Activated naive CD8-positive, alpha-beta T cell (primary cell): ENCODE data around the gene ADGRG6.

Experiments used
- H3K27ac Mint-ChIP-seq: one replicate; pipeline ENCODE4 v1.8.0; 2021; ENCODE audit warnings: mixed read lengths
- H3K27me3 Mint-ChIP-seq: one replicate; pipeline ENCODE4 v1.8.0; 2021; ENCODE audit warnings: mixed read lengths
- H3K36me3 Mint-ChIP-seq: one replicate; pipeline ENCODE4 v1.8.0; 2021; ENCODE audit warnings: mixed read lengths
- H3K4me1 Mint-ChIP-seq: one replicate; pipeline ENCODE4 v1.8.0; 2021; ENCODE audit warnings: low read depth, mixed read lengths
- H3K4me3 Mint-ChIP-seq: one replicate; pipeline ENCODE4 v1.8.0; 2021; ENCODE audit warnings: mild to moderate bottlenecking, mixed read lengths
- H3K9me3 Mint-ChIP-seq: one replicate; pipeline ENCODE4 v1.8.0; 2021; ENCODE audit warnings: low read depth, mixed read lengths

Gene ADGRG6

DNA sequence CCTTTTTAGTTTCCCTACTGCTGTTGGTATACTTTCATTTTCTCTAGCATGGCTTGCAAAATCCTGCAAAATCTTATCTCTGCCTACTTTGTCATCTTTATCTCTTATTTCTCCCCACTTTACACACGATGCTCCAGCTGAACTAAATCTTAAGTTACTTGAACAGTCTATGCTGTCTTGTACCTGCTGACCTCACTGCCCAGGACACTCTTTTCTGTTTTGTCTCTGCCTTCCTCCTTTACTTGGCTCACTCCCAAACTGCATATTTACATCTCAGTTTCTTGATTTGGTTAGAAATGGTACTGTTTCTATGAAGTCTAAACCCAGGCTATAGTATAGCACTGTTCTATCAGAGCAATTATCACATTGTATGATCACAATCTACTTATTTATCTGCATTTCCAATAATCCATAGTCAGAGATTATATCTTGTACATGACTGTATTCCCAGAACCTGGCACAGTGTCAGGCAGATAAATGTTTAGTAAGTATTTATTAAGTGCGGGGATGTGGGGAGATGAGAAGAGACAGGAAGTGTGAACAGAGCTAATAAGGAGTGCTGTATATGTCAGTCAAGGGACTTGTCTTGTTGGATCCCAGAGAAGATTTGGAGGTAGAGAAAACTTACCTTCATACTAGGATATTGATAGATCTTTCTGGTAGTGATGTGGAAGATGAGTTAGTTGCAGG, 57.6 kb downstream of the ADGRG6 start:
- no peaks in the 10 kb centered on the region for H3K27me3 Mint-ChIP-seq
- H3K27ac Mint-ChIP-seq: no peak overlapping the region
- no peaks in the 10 kb centered on the region for H3K9me3 Mint-ChIP-seq

DNA sequence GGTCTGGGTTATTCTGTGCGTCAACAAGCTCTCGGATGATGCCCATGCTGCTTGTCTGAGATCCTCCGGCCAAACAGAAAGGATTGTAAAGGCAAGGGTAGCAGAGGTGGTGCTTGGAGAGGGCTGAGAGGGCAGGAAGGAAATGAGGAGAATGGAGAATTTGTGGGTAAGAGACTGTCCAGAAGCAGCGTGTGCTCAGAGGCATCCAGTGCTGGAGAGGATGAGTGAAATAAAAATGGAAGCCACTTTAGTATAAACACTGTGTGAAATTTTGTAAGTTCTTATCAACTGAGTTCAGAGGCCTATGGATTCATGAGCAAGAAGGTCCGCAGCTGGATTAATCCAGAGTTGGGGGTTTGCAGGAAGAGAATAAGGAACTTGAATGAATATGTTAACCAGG, 59.5 kb downstream of the ADGRG6 start:
- H3K27ac Mint-ChIP-seq: no peak overlapping the region
- no peak overlapping the region for H3K4me3 Mint-ChIP-seq
- peaks cover 19% of the 10 kb centered on the region for H3K4me1 Mint-ChIP-seq
- H3K27me3 Mint-ChIP-seq: peaks cover 3% of the 10 kb centered on the region
- no peaks in the 10 kb centered on the region for H3K36me3 Mint-ChIP-seq
- H3K9me3 Mint-ChIP-seq: no peaks in the 10 kb centered on the region

More for the DNA sequence above, 57.6 kb downstream of the ADGRG6 start:
- Mint-ChIP-seq H3K4me1 (peaks cover 27% of the 10 kb centered on the region), H3K36me3 (no peaks in the 10 kb centered on the region), H3K4me3 (no peak overlapping the region)

DNA sequence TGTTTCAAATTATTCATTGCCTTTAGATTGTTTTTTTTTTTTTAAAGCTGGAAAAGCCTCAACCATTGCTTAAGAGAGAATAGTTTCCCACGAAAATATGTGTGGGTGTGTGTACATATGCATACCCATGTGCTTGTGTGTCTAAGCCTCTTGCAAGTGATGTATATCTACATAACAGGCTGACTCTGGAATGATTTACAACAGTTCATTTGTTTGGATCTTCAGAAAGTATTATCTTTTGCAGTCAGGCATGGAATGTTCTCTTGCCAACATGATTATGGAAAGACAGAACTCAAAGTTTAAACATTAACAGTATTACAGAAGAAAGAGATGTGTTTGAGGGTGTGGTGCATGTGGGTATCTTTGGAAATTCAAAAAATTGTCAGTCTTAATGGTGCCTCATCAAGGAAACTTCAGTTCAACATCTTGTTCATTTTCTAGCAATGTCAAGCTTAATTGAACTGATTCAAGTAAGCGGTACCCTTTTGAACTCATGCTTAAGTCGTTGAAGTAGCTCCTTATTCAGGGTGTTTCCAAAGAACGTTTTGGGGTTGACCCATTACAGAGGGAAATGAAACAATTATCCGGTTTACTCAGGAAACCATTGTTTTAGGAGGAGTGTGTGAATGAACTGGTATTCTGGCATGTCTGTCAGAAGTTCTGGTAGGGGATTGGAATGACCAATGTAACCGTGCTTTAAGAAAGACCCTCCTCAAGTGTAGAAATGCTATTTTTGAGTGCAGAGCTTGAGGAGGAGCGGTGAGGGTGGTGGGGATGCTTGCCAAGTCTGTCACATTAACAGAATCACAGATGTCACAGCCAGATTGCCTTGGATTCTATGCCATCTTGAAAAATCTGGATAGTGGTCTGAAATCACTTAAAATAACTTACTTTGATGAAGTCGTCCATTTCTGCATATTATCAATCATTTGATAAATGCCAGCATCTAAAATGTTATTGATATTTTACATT, 60.3 kb downstream of the ADGRG6 start:
- Mint-ChIP-seq H3K4me1 (peaks cover 12% of the 10 kb centered on the region), H3K4me3 (no peak overlapping the region), H3K27me3 (peaks cover 3% of the 10 kb centered on the region), H3K36me3 (no peaks in the 10 kb centered on the region), H3K27ac (no peak overlapping the region), H3K9me3 (no peaks in the 10 kb centered on the region)

DNA sequence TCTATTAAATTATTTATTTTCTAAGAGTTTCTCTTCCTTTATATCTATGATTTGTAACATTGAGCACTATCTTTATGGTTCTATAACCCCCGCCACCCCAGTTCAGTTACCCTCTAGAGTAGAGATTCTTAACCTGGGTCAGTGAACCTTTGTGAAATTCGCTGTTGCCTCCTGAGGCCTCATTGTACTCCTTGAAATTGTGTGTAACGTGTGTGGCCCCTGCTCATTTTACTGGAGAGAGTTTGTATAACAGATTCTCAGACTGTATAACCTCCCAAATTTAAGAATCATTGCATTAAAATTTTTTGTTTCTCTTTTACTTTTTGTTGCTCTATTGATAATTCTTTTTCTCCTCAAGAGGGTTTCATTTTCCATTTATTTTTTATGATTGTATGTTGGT, 65.3 kb downstream of the ADGRG6 start:
- Mint-ChIP-seq H3K4me1 (no peaks in the 10 kb centered on the region), H3K4me3 (no peak overlapping the region), H3K9me3 (no peaks in the 10 kb centered on the region), H3K27me3 (peaks cover 3% of the 10 kb centered on the region), H3K27ac (no peak overlapping the region), H3K36me3 (no peaks in the 10 kb centered on the region)

DNA sequence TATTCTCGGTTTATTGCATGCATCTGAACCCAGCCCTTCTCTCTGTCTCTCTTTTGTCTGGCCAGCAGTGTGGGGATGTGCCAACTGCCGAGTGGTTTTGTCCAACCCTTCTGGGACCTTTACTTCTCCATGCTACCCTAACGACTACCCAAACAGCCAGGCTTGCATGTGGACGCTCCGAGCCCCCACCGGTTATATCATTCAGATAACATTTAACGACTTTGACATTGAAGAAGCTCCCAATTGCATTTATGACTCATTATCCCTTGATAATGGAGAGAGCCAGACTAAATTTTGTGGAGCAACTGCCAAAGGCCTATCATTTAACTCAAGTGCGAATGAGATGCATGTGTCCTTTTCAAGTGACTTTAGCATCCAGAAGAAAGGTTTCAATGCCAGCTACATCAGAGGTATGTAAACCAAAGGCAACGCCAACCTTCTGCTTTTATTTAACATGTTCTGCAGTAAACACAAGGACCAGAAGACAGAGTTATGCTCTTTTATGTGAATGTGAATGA, 65.8 kb downstream of the ADGRG6 start:
- Mint-ChIP-seq H3K9me3 (no peaks in the 10 kb centered on the region), H3K27me3 (peaks cover 3% of the 10 kb centered on the region), H3K4me1 (no peaks in the 10 kb centered on the region), H3K27ac (no peak overlapping the region), H3K36me3 (no peaks in the 10 kb centered on the region), H3K4me3 (no peak overlapping the region)

DNA sequence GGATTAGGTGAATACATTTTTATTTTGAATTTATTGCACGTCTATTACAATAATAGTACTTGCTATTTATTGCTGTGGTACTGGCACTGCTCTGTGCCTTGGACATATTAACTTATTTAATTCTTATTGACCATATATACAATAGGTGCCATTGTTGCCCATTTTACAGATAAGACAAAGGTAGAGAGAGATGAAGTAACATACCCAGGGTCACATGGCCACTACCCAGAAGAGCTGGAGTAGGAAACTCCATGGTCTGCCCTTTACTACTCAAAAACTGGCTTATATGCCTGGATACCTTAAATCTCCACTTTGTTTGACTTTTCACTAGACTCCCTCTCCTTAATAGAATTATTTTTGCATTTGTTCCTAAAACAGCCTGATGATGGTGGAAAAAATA, 67.5 kb downstream of the ADGRG6 start:
- no peaks in the 10 kb centered on the region for H3K9me3 Mint-ChIP-seq
- no peak overlapping the region for H3K4me3 Mint-ChIP-seq
- no peaks in the 10 kb centered on the region for H3K4me1 Mint-ChIP-seq
- no peaks in the 10 kb centered on the region for H3K36me3 Mint-ChIP-seq
- H3K27me3 Mint-ChIP-seq: peaks cover 3% of the 10 kb centered on the region
- no peak overlapping the region for H3K27ac Mint-ChIP-seq

DNA sequence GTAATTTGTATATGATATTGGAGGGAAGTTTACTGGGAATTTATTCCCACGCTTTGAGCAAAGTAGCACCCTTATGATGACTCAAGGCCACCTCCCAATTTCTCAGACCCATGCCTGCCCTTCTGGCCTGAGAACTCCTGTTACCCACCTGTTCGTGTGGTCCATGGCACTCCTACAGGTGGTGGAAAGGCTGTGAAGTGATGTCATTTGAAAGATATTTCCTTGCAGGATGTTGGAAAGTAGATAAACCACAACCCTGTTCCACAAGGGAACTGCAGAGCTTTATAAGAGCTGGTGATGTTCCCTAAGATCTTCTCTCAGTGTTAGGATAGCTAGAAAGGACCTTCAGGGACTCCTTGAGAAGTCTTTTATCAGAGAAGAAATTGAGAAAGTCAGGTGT, 70.5 kb downstream of the ADGRG6 start:
- H3K4me1 Mint-ChIP-seq: no peaks in the 10 kb centered on the region
- H3K27me3 Mint-ChIP-seq: no peaks in the 10 kb centered on the region
- H3K36me3 Mint-ChIP-seq: no peaks in the 10 kb centered on the region
- H3K27ac Mint-ChIP-seq: no peak overlapping the region
- no peak overlapping the region for H3K4me3 Mint-ChIP-seq
- H3K9me3 Mint-ChIP-seq: no peaks in the 10 kb centered on the region

DNA sequence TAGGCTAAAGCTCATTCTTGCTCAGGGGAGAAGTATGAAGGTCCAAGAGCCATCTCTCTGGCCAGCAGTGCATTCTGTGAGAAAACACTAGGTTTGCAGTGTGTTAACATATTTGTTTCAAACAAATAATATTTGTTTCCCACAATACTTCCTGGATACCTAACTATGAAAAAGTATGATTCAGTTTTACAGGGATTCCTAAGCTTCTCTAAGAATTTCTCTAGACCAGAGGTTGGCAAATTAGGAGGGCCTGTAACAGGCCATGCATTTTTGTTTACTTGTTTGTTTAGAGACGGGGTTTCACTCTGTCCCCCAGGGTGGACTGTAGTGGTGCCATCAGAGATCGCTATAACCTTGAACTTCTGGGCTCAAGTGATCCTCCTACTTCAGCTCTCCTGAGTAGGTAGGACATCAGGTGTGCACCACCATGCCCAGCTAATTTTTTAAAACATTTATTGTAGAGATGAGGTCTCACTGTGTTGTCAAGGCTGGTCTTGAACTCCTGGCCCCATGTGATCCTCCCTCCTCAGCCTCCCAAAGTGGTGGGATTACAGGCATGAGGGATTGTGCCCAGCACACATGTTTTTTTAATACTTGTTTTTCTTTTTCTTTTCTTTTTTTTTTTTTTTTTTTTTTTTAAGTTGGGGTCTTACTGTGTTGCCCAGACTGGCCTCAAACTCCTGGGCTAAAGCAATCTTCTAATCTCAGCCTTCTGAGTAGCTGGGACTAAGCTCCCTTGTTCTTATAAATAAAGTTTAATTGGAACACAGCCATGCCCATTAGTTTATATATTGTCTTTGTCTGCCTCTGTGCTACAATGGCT, 71.7 kb downstream of the ADGRG6 start:
- H3K4me3 Mint-ChIP-seq: no peak overlapping the region
- no peaks in the 10 kb centered on the region for H3K36me3 Mint-ChIP-seq
- H3K4me1 Mint-ChIP-seq: peaks cover under 1% of the 10 kb centered on the region
- H3K27ac Mint-ChIP-seq: no peak overlapping the region
- H3K9me3 Mint-ChIP-seq: no peaks in the 10 kb centered on the region
- H3K27me3 Mint-ChIP-seq: no peaks in the 10 kb centered on the region

DNA sequence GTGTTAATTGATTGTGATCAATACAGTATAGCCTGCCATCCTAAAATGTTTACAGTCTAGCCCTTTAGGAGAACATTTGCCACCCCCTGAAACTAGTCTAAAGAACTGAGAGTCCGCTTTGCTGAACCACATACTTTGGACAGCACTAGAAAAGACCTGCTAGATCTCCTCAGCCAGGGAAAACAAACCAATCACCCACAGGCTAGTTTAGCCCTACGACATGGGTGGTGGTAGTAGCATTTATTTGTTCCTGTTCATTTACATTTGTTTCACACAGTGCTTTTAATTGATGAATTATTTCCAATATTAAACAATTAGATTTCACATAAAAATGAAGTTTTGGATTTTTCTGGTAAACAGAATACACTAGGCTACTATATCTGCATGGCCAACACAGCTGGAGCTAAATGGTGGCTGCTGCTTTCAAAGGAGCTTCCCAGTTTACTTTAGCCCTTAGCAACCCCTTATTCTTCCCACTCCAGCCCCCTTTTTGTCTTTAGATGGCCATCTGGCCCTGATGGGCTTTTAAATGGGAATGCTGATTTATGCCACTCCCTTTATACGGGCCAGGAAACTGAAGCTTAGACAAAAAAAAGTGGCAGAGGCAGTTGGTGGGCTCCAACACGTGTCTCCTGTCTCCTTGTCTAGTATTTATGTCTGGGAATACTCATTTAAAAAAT, 72.4 kb downstream of the ADGRG6 start:
- no peaks in the 10 kb centered on the region for H3K27me3 Mint-ChIP-seq

DNA sequence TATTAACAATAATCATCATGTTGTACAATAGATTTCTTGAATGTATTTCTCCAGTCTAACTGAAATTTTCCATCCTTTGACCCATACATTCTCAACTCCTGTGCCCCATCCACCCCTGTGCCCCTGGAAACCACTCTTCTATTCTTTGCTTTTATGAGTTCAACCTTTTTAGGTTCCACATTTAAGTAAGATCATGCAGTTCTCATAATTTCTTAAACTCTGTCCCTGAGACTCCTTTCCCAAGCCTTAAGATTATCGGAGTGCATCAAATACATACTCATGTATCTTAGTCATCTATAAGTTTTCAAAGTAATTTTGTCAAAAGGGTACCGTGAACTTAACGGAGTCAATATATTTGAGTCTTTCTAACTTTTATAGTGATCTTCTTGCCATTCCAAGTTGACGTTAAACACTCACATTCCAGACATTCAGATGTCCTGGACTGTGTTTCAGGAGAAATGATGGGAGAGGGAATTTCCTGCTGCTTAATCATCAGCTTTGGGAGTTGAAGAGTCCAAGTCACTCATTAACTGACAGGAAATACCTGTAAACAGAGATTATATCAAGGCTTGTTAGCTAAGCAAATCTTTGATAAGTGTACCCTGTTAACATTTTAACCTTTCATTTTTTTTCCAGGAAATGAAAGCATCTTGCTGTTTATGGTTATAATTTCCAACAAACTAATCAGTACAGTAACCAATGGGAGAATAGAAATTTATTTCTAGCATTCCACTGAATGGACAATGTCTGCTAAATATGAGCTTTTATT, 73.3 kb downstream of the ADGRG6 start:
- Mint-ChIP-seq H3K4me1 (peaks cover 4% of the 10 kb centered on the region), H3K36me3 (no peaks in the 10 kb centered on the region), H3K9me3 (no peaks in the 10 kb centered on the region), H3K27ac (no peak overlapping the region), H3K27me3 (no peaks in the 10 kb centered on the region), H3K4me3 (no peak overlapping the region)

More for the DNA sequence above, 72.4 kb downstream of the ADGRG6 start:
- Mint-ChIP-seq H3K9me3 (no peaks in the 10 kb centered on the region), H3K27ac (no peak overlapping the region), H3K36me3 (no peaks in the 10 kb centered on the region), H3K4me1 (peaks cover 4% of the 10 kb centered on the region), H3K4me3 (no peak overlapping the region)

DNA sequence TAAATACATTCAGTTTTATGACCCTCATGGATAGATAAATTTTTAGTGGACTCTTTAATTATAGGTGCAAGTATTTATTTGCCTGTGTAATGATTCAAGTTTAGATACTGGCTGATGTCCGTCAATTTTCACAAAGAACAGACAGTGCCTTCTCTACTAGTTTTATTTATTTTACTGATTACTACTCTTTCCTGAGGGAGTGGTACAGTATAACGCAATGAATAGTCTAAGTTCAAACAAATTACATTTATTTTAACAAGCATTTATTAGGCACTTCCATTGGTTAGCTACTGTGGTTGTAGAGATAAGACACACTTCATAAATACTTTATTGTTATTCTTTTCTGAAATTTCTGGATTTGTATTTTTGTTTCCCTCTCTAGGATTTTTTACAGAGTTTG, 74.3 kb downstream of the ADGRG6 start:
- H3K27me3 Mint-ChIP-seq: no peaks in the 10 kb centered on the region
- H3K27ac Mint-ChIP-seq: no peak overlapping the region
- no peak overlapping the region for H3K4me3 Mint-ChIP-seq
- H3K9me3 Mint-ChIP-seq: no peaks in the 10 kb centered on the region
- H3K36me3 Mint-ChIP-seq: no peaks in the 10 kb centered on the region
- H3K4me1 Mint-ChIP-seq: peaks cover 4% of the 10 kb centered on the region

DNA sequence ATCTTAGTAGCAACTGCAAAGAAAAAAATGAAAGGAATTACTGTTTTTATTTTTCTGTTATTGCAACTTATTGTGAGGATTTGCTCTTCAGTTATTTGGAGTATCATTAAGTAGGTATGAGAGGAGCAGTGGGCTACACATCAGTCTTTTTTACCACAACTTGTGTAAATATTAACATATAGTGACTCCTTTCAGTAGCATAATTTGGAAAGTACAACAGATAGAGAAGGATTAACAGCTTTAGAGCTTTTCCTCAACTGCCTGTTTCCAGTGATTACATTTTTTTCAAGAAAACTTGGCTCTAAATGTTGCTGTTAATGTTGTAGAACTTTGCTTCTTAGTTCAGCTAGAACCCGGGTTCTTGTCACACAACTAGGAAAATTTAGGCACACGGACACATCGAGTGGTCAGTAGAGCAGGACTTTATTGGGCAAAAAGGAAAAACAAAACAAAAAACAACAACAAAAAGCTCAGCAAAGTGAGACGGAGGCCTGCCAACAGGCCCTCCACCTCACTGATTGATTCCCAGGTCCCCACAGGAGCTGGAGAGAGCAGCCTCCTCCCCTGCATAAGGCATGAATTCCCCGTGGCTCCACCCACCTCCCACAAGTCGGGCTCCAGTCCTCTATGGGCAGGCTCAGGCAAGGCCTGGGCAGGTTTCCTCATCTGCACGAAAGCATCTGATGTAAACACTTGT, 75.1 kb downstream of the ADGRG6 start:
- H3K4me1 Mint-ChIP-seq: peaks cover 4% of the 10 kb centered on the region
- H3K36me3 Mint-ChIP-seq: no peaks in the 10 kb centered on the region
- H3K27ac Mint-ChIP-seq: no peak overlapping the region
- H3K27me3 Mint-ChIP-seq: no peaks in the 10 kb centered on the region
- H3K9me3 Mint-ChIP-seq: no peaks in the 10 kb centered on the region
- no peak overlapping the region for H3K4me3 Mint-ChIP-seq

DNA sequence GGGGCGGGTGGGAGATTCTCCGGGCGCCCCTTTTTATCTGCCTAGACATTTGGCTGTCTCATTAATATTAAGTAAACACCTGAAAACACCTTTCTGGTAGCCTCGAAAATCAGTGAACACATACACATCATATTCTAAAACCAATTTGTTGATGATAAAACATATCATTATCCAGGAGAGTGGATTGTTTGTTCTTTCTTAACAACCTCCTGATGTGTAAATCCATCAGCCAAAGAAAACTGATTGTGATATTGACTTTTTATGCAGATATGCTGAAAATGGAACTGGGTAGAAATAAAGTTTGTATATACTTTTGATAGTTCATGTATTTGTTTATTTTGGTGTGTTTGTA, 75.7 kb downstream of the ADGRG6 start:
- no peaks in the 10 kb centered on the region for H3K36me3 Mint-ChIP-seq
- no peaks in the 10 kb centered on the region for H3K9me3 Mint-ChIP-seq
- H3K27ac Mint-ChIP-seq: no peak overlapping the region
- H3K4me3 Mint-ChIP-seq: no peak overlapping the region
- H3K4me1 Mint-ChIP-seq: peaks cover 4% of the 10 kb centered on the region
- H3K27me3 Mint-ChIP-seq: no peaks in the 10 kb centered on the region
